A673 (cell line): Measurements from ENCODE around the gene TTC19. TPM values are rescaled to one million over a fixed set of nuclear protein-coding genes. Genes with fewer than 3 reads are reported as not detected.

Source experiments
- BruUV-seq: library from RNA; stranded (reverse); fragments of 400-500 nt; replicated peaks from 2 replicates; lab custom pipeline; 2021; lab: Mats Ljungman, UMichigan
- CTCF ChIA-PET: fragments of 300-600 bp; sonication (Branson Sonifier 250); formaldehyde crosslinking; loops from one replicate; lab custom pipeline; 2022; ENCODE audit warnings: antibody characterized with exemption; lab: Charles Lee
- POLR2A ChIA-PET: fragments of 300-600 bp; sonication (Branson Sonifier 250); formaldehyde crosslinking; loops from one replicate; lab custom pipeline; 2022; ENCODE audit warnings: antibody characterized with exemption; ENCODE audit not compliant: low non-redundant PET; lab: Charles Lee
- DNase-seq: peaks from one replicate; pipeline ENCODE4 v3.0.0-alpha.2; 2015; ENCODE audit warnings: low spot score
- H3K27ac ChIP-seq: fragments of 200-600 bp; sonication (generic); 2 replicates; pipeline ENCODE4 v1.5.1; 2016; ENCODE audit warnings: mixed run types, low read depth, mild to moderate bottlenecking, mixed read lengths, antibody characterized with exemption, low read length; ENCODE audit not compliant: poor library complexity, severe bottlenecking
- H3K27me3 ChIP-seq: fragments of 200-600 bp; sonication (generic); replicated peaks from 2 replicates; pipeline ENCODE4 v1.6.1; 2017; ENCODE audit warnings: mixed run types, low read depth, mild to moderate bottlenecking, mixed read lengths, antibody characterized with exemption, low read length; ENCODE audit not compliant: insufficient read depth, poor library complexity
- H3K36me3 ChIP-seq: fragments of 200-600 bp; sonication (generic); 2 replicates; pipeline ENCODE4 v1.6.1; 2016; ENCODE audit warnings: mixed run types, mild to moderate bottlenecking, mixed read lengths, antibody characterized with exemption, low read length; ENCODE audit not compliant: insufficient read depth, poor library complexity, severe bottlenecking
- H3K4me1 ChIP-seq: fragments of 200-600 bp; sonication (generic); 2 replicates; pipeline ENCODE4 v1.6.1; 2017; ENCODE audit warnings: mixed run types, mild to moderate bottlenecking, mixed read lengths, antibody characterized with exemption, low read length; ENCODE audit not compliant: insufficient read depth, poor library complexity, severe bottlenecking
- H3K4me3 ChIP-seq: fragments of 200-600 bp; sonication (generic); 2 replicates; pipeline ENCODE4 v1.5.1; 2016; ENCODE audit warnings: low read depth, mixed run types, mild to moderate bottlenecking, mixed read lengths, low read length; ENCODE audit not compliant: poor library complexity, severe bottlenecking
- H3K9me3 ChIP-seq: fragments of 200-600 bp; sonication (generic); 2 replicates; pipeline ENCODE4 v1.6.1; 2016; ENCODE audit warnings: mixed run types, low read depth, mild to moderate bottlenecking, mixed read lengths, antibody characterized with exemption, low read length; ENCODE audit not compliant: poor library complexity, severe bottlenecking
- EZH2 ChIP-seq: fragments of 200-600 bp; sonication (generic); IDR thresholded peaks from 2 replicates; pipeline ENCODE4 v1.6.1; 2017; ENCODE audit warnings: borderline replicate concordance, low read depth, mild to moderate bottlenecking, mixed read lengths, antibody characterized with exemption, low read length; ENCODE audit not compliant: poor library complexity, severe bottlenecking
- intact Hi-C: fragments of 100-400 bp; cut with micrococcal nuclease; formaldehyde crosslinking; loops from one replicate; pipeline ENCODE4 v1.10.0; 2022; ENCODE audit not compliant: unreplicated experiment
- total RNA-seq: library from RNA; stranded (reverse); gene quantifications from 2 replicates; pipeline ENCODE4 v1.2.3, GENCODE V29; 2021
- TF ChIP-seq, protein P1 (sequence below): fragments of 300-800, 200-600 bp; sonication (generic); conservative IDR thresholded peaks from 2 replicates; pipeline ENCODE4 v1.5.1; 2017; ENCODE audit warnings: low read depth, mild to moderate bottlenecking, antibody characterized with exemption, low read length, moderate library complexity, mixed read lengths

Gene TTC19
- total RNA-seq, 1 experiment from 2014 or later: 44.5 TPM

DNA sequence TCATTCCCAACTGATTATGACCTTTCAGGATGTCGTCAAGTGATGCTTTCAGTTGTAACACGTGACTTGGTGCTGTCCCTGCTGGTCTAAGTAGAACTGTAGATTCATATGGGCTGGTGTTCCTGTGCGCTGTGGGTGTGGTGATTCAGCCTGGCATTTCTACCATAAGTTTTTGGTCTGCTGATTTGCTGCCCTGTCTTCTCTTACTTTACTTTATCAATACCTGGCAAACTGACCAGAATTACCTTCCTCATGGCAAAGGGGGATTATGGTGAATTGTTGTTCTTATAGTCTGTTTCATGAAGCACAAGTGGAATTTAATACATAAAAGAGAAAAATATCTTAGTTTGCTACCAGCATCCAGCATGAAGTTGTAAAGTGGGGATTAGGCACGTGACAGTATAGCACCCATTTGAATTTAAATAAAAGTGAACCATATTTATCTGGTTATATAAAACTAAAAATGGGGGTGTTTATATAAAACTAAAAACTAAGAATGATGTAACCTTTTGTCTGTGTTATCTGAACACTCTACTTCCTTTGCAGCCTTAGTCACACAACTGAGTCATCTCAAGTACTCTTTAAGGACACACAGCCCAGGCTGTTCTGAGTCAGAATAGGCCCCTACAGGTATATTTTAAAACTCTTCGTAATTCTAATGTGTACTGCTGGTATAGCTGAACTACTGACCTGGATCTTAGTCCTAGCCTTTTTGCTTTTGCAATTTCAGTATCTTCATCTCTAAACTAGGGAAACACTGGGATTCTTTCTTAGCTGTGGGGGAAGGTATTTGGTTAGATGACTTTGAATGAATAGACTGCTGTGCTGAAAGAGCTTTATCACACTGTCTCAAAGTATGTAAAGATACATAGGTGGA lies 28.3 kb downstream of the TTC19 start:
- BruUV-seq: TSS peak; percentile 31
- TF ChIP-seq, protein P1, sequence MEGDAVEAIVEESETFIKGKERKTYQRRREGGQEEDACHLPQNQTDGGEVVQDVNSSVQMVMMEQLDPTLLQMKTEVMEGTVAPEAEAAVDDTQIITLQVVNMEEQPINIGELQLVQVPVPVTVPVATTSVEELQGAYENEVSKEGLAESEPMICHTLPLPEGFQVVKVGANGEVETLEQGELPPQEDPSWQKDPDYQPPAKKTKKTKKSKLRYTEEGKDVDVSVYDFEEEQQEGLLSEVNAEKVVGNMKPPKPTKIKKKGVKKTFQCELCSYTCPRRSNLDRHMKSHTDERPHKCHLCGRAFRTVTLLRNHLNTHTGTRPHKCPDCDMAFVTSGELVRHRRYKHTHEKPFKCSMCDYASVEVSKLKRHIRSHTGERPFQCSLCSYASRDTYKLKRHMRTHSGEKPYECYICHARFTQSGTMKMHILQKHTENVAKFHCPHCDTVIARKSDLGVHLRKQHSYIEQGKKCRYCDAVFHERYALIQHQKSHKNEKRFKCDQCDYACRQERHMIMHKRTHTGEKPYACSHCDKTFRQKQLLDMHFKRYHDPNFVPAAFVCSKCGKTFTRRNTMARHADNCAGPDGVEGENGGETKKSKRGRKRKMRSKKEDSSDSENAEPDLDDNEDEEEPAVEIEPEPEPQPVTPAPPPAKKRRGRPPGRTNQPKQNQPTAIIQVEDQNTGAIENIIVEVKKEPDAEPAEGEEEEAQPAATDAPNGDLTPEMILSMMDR: no peak
- no peak for TF ChIP-seq EZH2
- Histone ChIP-seq H3K36me3 (peaks cover 91% of the 10 kb centered on the region), H3K4me1 (no peaks in the 10 kb centered on the region), H3K9me3 (no peaks in the 10 kb centered on the region), H3K4me3 (no peak overlapping the region), H3K27ac (peak overlapping the region; percentile 39), H3K27me3 (no peaks in the 10 kb centered on the region)
- intact Hi-C loops: no loop called here
- DNase-seq: peak; percentile 50
- CTCF ChIA-PET: no interaction called here
- POLR2A ChIA-PET: no interaction called here

- no peak for DNase-seq
- POLR2A ChIA-PET: no interaction called here
- BruUV-seq: no TSS peak
- intact Hi-C loops: no loop called here
- Histone ChIP-seq H3K9me3 (no peaks in the 10 kb centered on the region), H3K36me3 (peaks cover 93% of the 10 kb centered on the region), H3K4me3 (no peak overlapping the region), H3K27me3 (no peaks in the 10 kb centered on the region), H3K27ac (no peak overlapping the region), H3K4me1 (no peaks in the 10 kb centered on the region)
- CTCF ChIA-PET: no interaction called here
- TF ChIP-seq EZH2: no peak
- TF ChIP-seq, protein P1: no peak
Measured at GRCh38 chr17:16033729-16034349, 34.2 kb downstream of the TTC19 start.

DNA sequence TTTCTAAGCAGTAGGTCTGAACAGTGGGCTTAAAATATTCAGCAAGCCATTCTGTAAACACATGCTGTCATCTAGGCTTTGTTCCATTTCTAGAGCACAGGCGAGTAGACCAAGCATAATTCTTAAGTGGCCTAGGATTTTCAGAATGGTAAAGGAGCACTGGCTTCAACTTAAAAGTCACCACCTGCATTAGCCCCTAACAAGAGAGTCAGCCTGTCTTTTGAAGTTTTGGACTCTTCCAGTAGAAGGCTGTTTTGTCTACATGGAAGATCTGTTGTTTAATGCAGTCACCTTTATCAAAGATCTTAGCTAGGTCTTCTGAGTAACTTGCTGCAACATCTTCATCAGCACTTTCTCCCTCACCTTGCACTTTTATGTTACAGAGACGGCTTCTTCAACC lies 36.6 kb downstream of the TTC19 start:
- ChIA-PET POLR2A (no interaction called here), CTCF (no interaction called here)
- Histone ChIP-seq H3K27ac (no peak overlapping the region), H3K36me3 (peaks cover 87% of the 10 kb centered on the region), H3K4me3 (no peak overlapping the region), H3K4me1 (no peaks in the 10 kb centered on the region), H3K9me3 (no peaks in the 10 kb centered on the region), H3K27me3 (no peaks in the 10 kb centered on the region)
- BruUV-seq: no TSS peak
- intact Hi-C loops: no loop called here
- TF ChIP-seq EZH2: no peak
- TF ChIP-seq, protein P1: no peak
- no peak for DNase-seq
